Measurements from ENCODE around the gene GRAP. TPM values are rescaled to one million over a fixed set of nuclear protein-coding genes. Genes with fewer than 3 reads are reported as not detected.
A peak's percentile ranks its signal among the peaks of the same experiment; 100 is the strongest.

GRAP gene
- total RNA-seq, 4 donors from 2014 or later: 3.0 to 85.0 (median 3.2) TPM

DNA sequence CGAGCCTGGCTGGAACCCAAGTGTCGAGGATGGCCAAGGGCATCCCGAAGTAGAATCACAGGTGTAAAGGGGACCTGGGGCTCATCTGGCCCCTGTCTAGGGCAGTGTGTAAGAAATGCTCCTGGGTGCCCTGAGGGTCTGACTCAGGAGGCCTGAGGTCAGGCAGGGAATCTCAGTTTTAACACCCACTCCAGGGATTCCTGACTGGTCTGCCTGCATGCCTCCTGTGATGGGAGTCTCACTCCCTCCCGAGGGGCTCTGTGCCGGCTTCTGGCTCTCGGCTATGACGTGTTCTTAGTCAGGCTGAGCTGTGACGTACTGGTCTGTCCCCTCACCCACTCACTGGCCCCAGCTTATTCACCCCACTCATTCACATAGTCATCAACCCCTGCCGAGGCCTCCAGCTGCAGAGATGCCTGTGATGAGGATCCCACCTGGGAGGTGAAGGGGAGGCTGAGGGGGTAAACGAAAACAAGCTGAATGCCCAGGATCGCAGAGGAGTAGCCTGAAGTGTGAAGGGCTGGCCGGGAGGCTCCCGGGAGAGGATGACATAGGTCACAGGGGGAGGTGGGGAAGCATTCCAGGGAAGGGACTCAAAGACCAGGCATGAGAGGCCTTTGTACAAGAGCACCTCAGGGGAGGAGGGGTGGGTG lies 65.9 kb downstream of the GRAP start:
- H3K27ac ChIP-seq: peak overlapping the region in 3 of 4 donors; percentile 55 to 97 (median 95)
- no peaks in the 10 kb centered on the region for H3K9me3 ChIP-seq
- DNase-seq: no peak
- H3K36me3 ChIP-seq: peaks cover 0 to 45% (median 0%) of the 10 kb centered on the region in 3 donors
- H3K4me1 ChIP-seq: peaks cover 0 to 30% (median 2%) of the 10 kb centered on the region in 4 donors
- no peaks in the 10 kb centered on the region for H3K27me3 ChIP-seq
- H3K4me3 ChIP-seq: no peak overlapping the region
- TF ChIP-seq POLR2A (IDR thresholded peaks at IDR 0.05): no peak
- TF ChIP-seq, protein P1, sequence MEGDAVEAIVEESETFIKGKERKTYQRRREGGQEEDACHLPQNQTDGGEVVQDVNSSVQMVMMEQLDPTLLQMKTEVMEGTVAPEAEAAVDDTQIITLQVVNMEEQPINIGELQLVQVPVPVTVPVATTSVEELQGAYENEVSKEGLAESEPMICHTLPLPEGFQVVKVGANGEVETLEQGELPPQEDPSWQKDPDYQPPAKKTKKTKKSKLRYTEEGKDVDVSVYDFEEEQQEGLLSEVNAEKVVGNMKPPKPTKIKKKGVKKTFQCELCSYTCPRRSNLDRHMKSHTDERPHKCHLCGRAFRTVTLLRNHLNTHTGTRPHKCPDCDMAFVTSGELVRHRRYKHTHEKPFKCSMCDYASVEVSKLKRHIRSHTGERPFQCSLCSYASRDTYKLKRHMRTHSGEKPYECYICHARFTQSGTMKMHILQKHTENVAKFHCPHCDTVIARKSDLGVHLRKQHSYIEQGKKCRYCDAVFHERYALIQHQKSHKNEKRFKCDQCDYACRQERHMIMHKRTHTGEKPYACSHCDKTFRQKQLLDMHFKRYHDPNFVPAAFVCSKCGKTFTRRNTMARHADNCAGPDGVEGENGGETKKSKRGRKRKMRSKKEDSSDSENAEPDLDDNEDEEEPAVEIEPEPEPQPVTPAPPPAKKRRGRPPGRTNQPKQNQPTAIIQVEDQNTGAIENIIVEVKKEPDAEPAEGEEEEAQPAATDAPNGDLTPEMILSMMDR (IDR thresholded peaks at IDR 0.05): no peak

DNA sequence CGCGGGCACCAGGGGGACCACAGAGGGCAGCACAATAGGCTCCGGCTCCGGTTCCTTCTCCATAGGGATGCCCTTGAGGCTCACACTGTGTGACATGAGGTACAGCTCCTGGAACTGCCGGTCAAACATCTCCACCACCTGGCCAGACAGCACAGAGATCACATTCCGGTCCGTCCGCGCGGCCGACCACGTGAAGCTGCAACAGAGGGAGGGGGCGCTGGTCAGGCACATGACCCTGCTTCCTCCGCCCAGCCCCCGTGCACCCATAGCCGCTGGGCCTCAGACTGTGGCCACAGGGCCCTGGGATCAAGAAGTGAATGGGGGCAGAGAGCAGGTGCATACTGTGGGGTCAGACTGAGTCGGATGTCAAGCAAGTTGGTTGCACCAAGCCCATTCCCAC lies 68.1 kb downstream of the GRAP start:
- Histone ChIP-seq H3K4me1 (peaks cover 0 to 30% (median 2%) of the 10 kb centered on the region in 4 donors), H3K27me3 (no peaks in the 10 kb centered on the region), H3K4me3 (no peak overlapping the region), H3K27ac (no peak overlapping the region), H3K36me3 (peaks cover 0 to 35% (median 0%) of the 10 kb centered on the region in 3 donors), H3K9me3 (no peaks in the 10 kb centered on the region)
- no peak for DNase-seq
- TF ChIP-seq, protein P1 (IDR thresholded peaks at IDR 0.05): no peak
- TF ChIP-seq POLR2A (IDR thresholded peaks at IDR 0.05): no peak

DNA sequence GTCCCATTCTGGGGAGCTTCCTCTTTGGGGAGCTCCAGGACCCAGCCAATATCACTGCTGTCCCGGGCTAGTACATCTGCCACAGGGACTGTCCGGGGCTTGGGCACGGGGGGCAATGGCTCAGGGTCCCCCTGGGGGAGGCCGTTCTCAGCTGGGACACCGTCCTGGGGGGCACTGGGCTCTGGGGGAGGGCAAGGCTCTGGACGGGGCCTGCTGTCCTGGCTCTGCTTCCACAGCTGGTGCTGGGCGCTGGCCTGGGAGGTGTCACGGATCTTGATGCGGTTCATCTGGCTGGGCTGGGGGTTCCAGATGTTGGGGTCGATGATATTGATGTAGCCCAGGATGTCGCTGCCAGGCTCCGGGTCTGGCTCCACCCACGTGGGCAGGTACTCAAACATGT lies 68.7 kb downstream of the GRAP start:
- Histone ChIP-seq H3K27me3 (no peaks in the 10 kb centered on the region), H3K36me3 (peaks cover 0 to 35% (median 0%) of the 10 kb centered on the region in 3 donors), H3K27ac (no peak overlapping the region), H3K9me3 (no peaks in the 10 kb centered on the region), H3K4me3 (no peak overlapping the region), H3K4me1 (peaks cover 0 to 26% (median 2%) of the 10 kb centered on the region in 4 donors)
- DNase-seq: no peak
- TF ChIP-seq, protein P1 (IDR thresholded peaks at IDR 0.05): no peak
- TF ChIP-seq POLR2A (IDR thresholded peaks at IDR 0.05): no peak

DNA sequence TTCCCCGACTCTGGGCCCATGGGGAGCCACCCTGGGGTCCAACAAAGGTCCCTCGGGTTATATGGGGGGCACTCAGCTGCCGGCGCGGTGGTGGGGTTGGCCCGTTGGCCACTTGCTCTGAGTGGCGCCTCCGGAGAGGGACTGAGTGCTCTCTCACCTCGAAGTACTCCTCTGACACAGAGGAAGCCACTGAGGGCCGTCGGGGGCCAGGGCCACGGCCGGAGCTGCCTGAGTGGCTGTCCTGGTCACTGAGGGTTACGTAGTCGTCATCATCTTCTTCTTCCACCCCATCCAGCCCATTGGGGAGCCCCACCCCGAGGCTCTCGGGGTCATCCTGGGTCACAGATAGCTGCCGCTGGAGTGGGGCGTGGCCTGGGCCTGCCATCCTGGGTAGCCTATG lies 69.1 kb downstream of the GRAP start:
- no peak overlapping the region for H3K27ac ChIP-seq
- no peak overlapping the region for H3K4me3 ChIP-seq
- DNase-seq: no peak
- no peaks in the 10 kb centered on the region for H3K9me3 ChIP-seq
- no peaks in the 10 kb centered on the region for H3K27me3 ChIP-seq
- H3K4me1 ChIP-seq: peaks cover 0 to 22% (median 1%) of the 10 kb centered on the region in 4 donors
- TF ChIP-seq, protein P1 (IDR thresholded peaks at IDR 0.05): no peak
- TF ChIP-seq POLR2A (IDR thresholded peaks at IDR 0.05): no peak
- peaks cover 0 to 35% (median 0%) of the 10 kb centered on the region in 3 donors for H3K36me3 ChIP-seq

DNA sequence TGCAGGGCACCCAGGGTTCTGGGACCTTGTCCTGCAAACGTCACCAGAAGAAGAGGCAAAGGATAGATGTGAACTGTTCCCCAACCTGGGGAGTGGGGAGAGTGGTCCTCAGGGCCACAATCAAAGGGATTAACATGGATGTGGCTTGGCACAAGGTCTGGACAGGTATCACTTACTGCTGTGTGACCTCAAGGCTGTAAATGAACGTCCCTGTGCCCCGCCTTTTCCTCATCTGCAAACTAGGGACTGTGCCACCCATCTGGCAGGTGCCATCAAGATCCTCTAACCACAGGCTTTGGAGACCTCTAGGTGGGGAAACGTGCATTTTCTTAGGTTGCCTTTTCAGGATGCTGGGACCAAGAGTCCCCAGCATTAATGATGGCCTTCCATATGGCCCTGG lies 69.7 kb downstream of the GRAP start:
- Histone ChIP-seq H3K4me1 (peaks cover 0 to 16% (median 0%) of the 10 kb centered on the region in 4 donors), H3K27me3 (no peaks in the 10 kb centered on the region), H3K36me3 (peaks cover 0 to 39% (median 0%) of the 10 kb centered on the region in 3 donors), H3K4me3 (no peak overlapping the region), H3K27ac (no peak overlapping the region), H3K9me3 (no peaks in the 10 kb centered on the region)
- TF ChIP-seq, protein P1 (IDR thresholded peaks at IDR 0.05): no peak
- TF ChIP-seq POLR2A (IDR thresholded peaks at IDR 0.05): no peak
- DNase-seq: no peak
